Endothelial cell of umbilical vein (primary cell): ENCODE data around the gene STXBP5. TPM values are rescaled to one million over a fixed set of nuclear protein-coding genes. Genes with fewer than 3 reads are reported as not detected.

ENCODE experiments used
- BruUV-seq: library from RNA; stranded (reverse); fragments of 400-500 nt; replicated peaks from 2 replicates; lab custom pipeline; 2021; lab: Mats Ljungman, UMichigan
- CTCF ChIA-PET: fragments of 300-600, 350-600 bp; sonication (Branson Sonifier 250); formaldehyde crosslinking; loops from one replicate; lab custom pipeline; 2021; ENCODE audit warnings: antibody characterized with exemption, inconsistent platforms; lab: Charles Lee
- POLR2A ChIA-PET: fragments of 300-600, 350-600 bp; sonication (Branson Sonifier 250); formaldehyde crosslinking; loops from one replicate; lab custom pipeline; 2021; ENCODE audit warnings: antibody characterized with exemption, inconsistent platforms; lab: Charles Lee
- DNase-seq: peaks from one replicate; pipeline ENCODE4 v3.0.0-alpha.2; 2011; ENCODE audit warnings: low read depth, low spot score
- FAIRE-seq: peaks from 2 replicates; lab custom pipeline; 2011; peaks lifted over from hg19 to GRCh38; lab: Jason Lieb, UNC
- H2AFZ ChIP-seq: 2 replicates; pipeline ENCODE4 v1.6.0; 2012; ENCODE audit warnings: low read depth, low read length, control low read depth, inconsistent platforms
- H3K27ac ChIP-seq: 2 replicates; pipeline ENCODE4 v1.5.1; 2011; ENCODE audit warnings: low read depth, mild to moderate bottlenecking, control low read depth, low read length, moderate library complexity; ENCODE audit not compliant: insufficient read depth
- H3K27me3 ChIP-seq, 2 experiments: 2 replicates each; pipeline versions ENCODE4 v1.6.0 to v1.6.1; 2011; ENCODE audit warnings: low read length in 2 of 2, mixed read lengths in 1 of 2; ENCODE audit not compliant: control insufficient read depth in 2 of 2, insufficient read depth in 2 of 2
- H3K36me3 ChIP-seq, 2 experiments: 2 replicates in 1 of 2; 3 replicates in 1 of 2; pipeline ENCODE4 v1.5.1; 2011; ENCODE audit warnings: low read length in 2 of 2, mild to moderate bottlenecking in 1 of 2, moderate library complexity in 1 of 2; ENCODE audit not compliant: control insufficient read depth in 2 of 2, insufficient read depth in 2 of 2; ENCODE audit errors: extremely low read depth in 1 of 2
- H3K4me1 ChIP-seq: 3 replicates; pipeline ENCODE4 v1.5.1; 2011; ENCODE audit warnings: mild to moderate bottlenecking, low read length; ENCODE audit not compliant: control insufficient read depth, insufficient read depth; ENCODE audit errors: extremely low read depth
- H3K4me2 ChIP-seq: 2 replicates; pipeline ENCODE4 v1.6.1; 2011; ENCODE audit warnings: low read length, control low read depth, mixed read lengths; ENCODE audit not compliant: insufficient read depth
- H3K4me3 ChIP-seq, 3 experiments: fragments of 200-600 bp in 1 of 3; sonication (generic), shearing (Covaris generic) in 1 of 3; replicated peaks in 1 of 3; 2 replicates each; pipeline ENCODE4 v1.5.1; 2011 to 2016; ENCODE audit warnings: control low read depth in 3 of 3, low read length in 3 of 3, mild to moderate bottlenecking in 2 of 3, inconsistent platforms in 1 of 3, low read depth in 1 of 3, moderate library complexity in 1 of 3; ENCODE audit not compliant: insufficient read depth in 1 of 3
- H3K79me2 ChIP-seq: 2 replicates; pipeline ENCODE4 v1.6.0; 2012; ENCODE audit warnings: low read length, inconsistent platforms; ENCODE audit not compliant: control insufficient read depth, insufficient read depth
- H3K9ac ChIP-seq: replicated peaks from 2 replicates; pipeline ENCODE3; 2011; ENCODE audit warnings: low read length, control low read depth; ENCODE audit not compliant: insufficient read depth; ENCODE audit errors: extremely low read depth
- H3K9me1 ChIP-seq: replicated peaks from 3 replicates; pipeline ENCODE4 v1.6.0; 2011; ENCODE audit warnings: mild to moderate bottlenecking, low read length; ENCODE audit not compliant: control insufficient read depth, insufficient read depth; ENCODE audit errors: extremely low read depth
- H3K9me3 ChIP-seq: replicated peaks from 2 replicates; pipeline ENCODE4 v1.5.1; 2012; ENCODE audit warnings: low read length, inconsistent platforms; ENCODE audit not compliant: control insufficient read depth, insufficient read depth
- H4K20me1 ChIP-seq: replicated peaks from 2 replicates; pipeline ENCODE3; 2011; ENCODE audit warnings: mild to moderate bottlenecking, low read length; ENCODE audit not compliant: control insufficient read depth, insufficient read depth; ENCODE audit errors: extremely low read depth
- EZH2 ChIP-seq: IDR thresholded peaks from 2 replicates; pipeline ENCODE4 v1.6.1; 2012; ENCODE audit warnings: borderline replicate concordance, low read depth, mild to moderate bottlenecking, moderate library complexity, low read length, inconsistent platforms; ENCODE audit not compliant: severe bottlenecking
- FOS ChIP-seq: IDR thresholded peaks from 2 replicates; pipeline ENCODE4 v1.6.1; 2011; ENCODE audit warnings: mild to moderate bottlenecking, low read length, moderate library complexity, borderline replicate concordance; ENCODE audit not compliant: insufficient read depth
- GATA2 ChIP-seq: IDR thresholded peaks from 2 replicates; pipeline ENCODE4 v1.7.0; 2011; ENCODE audit warnings: low read depth, mild to moderate bottlenecking, moderate library complexity, mixed read lengths, low read length; ENCODE audit not compliant: insufficient read length, insufficient read depth
- JUN ChIP-seq: IDR thresholded peaks from 2 replicates; pipeline ENCODE4 v1.6.1; 2011; ENCODE audit warnings: borderline replicate concordance, low read depth; ENCODE audit not compliant: insufficient read length, insufficient read depth
- MYC ChIP-seq: IDR thresholded peaks from one replicate; pipeline ENCODE4 v1.6.1; 2011; ENCODE audit warnings: mild to moderate bottlenecking, low read depth, low read length
- POLR2A ChIP-seq: IDR thresholded peaks from 2 replicates; pipeline ENCODE4 v1.6.1; 2012; ENCODE audit warnings: low read depth, mild to moderate bottlenecking, control low read depth, low read length
- POLR2AphosphoS5 ChIP-seq: IDR thresholded peaks from 2 replicates; pipeline ENCODE4 v1.6.1; 2012; ENCODE audit warnings: low read depth, mild to moderate bottlenecking, control low read depth, low read length, moderate library complexity; ENCODE audit not compliant: insufficient read depth
- dilution Hi-C: fragments of 300-500 bp; cut with MboI; formaldehyde crosslinking; loops from one replicate; pipeline ENCODE4 v1.15.0; 2019; ENCODE audit warnings: low sequenced_read_pairs; ENCODE audit not compliant: extremely low pct_ligation_motif_present
- intact Hi-C: fragments of 100-400 bp; cut with micrococcal nuclease; formaldehyde crosslinking; loops from one replicate; pipeline ENCODE4 v1.10.0; 2022
- polyA plus RNA-seq, 4 experiments: library from polyadenylated mRNA; depleted of rRNA in 3 of 4; stranded (reverse) in 3 of 4; unstranded in 1 of 4; fragments of >200 nt; gene quantifications; 2 replicates each; pipeline versions ENCODE4 v1.2.1 to v1.2.3, GENCODE V29; 2011 to 2012; ENCODE audit warnings: missing spikeins in 1 of 4
- total RNA-seq: library from RNA; stranded (reverse); gene quantifications from 2 replicates; pipeline ENCODE4 v1.2.3, GENCODE V29; 2021
- TF ChIP-seq, protein P1 (sequence below), 2 donors: IDR thresholded peaks; 1 replicate in 1 of 2; 2 replicates in 1 of 2; pipeline ENCODE4 v1.5.1; 2011; ENCODE audit warnings: low read length in 2 of 2, mild to moderate bottlenecking in 2 of 2, moderate library complexity in 2 of 2, control low read depth in 1 of 2, inconsistent platforms in 1 of 2, low read depth in 1 of 2; ENCODE audit not compliant: insufficient read depth in 1 of 2; ENCODE audit errors: extremely low read depth in 1 of 2
- TF ChIP-seq, protein P2 (sequence below): IDR thresholded peaks from 2 replicates; pipeline ENCODE4 v1.6.1; 2011; ENCODE audit not compliant: insufficient read depth, insufficient read length

STXBP5 gene
- total and polyA plus RNA-seq, 2 donors (not counting 3 experiments of a cell fraction or from before 2014, with no cell fraction given) = 7.1 to 21.8 TPM

GRCh38 chr6:147195987-147196386, 8.2 kb upstream of the STXBP5 start:
- Histone ChIP-seq H3K9ac (no peak overlapping the region), H4K20me1 (no peaks in the 10 kb centered on the region), H3K36me3 (no peaks in the 10 kb centered on the region), H3K27me3 (no peaks in the 10 kb centered on the region), H3K9me1 (no peaks in the 10 kb centered on the region), H3K4me2 (no peak overlapping the region), H3K27ac (no peak overlapping the region), H3K79me2 (no peaks in the 10 kb centered on the region), H2AFZ (no peak overlapping the region), H3K4me1 (peaks cover 11% of the 10 kb centered on the region), H3K9me3 (no peaks in the 10 kb centered on the region), H3K4me3 (no peak overlapping the region)
- ChIA-PET CTCF (interaction anchor here (0.7 kb wide), 1 partner anchor 997 kb away, joined by 3 read pairs; no protein-coding TSS in a partner anchor), POLR2A (no interaction called here)
- TF ChIP-seq MYC = no peak
- no peak for TF ChIP-seq EZH2
- TF ChIP-seq POLR2AphosphoS5 = no peak
- no peak for TF ChIP-seq POLR2A
- TF ChIP-seq JUN = no peak
- TF ChIP-seq FOS = no peak
- TF ChIP-seq GATA2 = no peak
- TF ChIP-seq, protein P1, sequence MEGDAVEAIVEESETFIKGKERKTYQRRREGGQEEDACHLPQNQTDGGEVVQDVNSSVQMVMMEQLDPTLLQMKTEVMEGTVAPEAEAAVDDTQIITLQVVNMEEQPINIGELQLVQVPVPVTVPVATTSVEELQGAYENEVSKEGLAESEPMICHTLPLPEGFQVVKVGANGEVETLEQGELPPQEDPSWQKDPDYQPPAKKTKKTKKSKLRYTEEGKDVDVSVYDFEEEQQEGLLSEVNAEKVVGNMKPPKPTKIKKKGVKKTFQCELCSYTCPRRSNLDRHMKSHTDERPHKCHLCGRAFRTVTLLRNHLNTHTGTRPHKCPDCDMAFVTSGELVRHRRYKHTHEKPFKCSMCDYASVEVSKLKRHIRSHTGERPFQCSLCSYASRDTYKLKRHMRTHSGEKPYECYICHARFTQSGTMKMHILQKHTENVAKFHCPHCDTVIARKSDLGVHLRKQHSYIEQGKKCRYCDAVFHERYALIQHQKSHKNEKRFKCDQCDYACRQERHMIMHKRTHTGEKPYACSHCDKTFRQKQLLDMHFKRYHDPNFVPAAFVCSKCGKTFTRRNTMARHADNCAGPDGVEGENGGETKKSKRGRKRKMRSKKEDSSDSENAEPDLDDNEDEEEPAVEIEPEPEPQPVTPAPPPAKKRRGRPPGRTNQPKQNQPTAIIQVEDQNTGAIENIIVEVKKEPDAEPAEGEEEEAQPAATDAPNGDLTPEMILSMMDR (IDR thresholded peaks at IDR 0.05; ENCODE audit: extremely low read depth in 1 of 2, insufficient read depth in 1 of 2, low read depth in 1 of 2, low read length in 2 of 2) = no peak
- TF ChIP-seq, protein P2, sequence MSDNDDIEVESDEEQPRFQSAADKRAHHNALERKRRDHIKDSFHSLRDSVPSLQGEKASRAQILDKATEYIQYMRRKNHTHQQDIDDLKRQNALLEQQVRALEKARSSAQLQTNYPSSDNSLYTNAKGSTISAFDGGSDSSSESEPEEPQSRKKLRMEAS = no peak
- dilution Hi-C loops (no loop called here), intact Hi-C loops (no loop called here)
- no peak for DNase-seq
- FAIRE-seq = no peak
- no TSS peak for BruUV-seq
